Measurements from ENCODE around the gene SIM2.

DNA sequence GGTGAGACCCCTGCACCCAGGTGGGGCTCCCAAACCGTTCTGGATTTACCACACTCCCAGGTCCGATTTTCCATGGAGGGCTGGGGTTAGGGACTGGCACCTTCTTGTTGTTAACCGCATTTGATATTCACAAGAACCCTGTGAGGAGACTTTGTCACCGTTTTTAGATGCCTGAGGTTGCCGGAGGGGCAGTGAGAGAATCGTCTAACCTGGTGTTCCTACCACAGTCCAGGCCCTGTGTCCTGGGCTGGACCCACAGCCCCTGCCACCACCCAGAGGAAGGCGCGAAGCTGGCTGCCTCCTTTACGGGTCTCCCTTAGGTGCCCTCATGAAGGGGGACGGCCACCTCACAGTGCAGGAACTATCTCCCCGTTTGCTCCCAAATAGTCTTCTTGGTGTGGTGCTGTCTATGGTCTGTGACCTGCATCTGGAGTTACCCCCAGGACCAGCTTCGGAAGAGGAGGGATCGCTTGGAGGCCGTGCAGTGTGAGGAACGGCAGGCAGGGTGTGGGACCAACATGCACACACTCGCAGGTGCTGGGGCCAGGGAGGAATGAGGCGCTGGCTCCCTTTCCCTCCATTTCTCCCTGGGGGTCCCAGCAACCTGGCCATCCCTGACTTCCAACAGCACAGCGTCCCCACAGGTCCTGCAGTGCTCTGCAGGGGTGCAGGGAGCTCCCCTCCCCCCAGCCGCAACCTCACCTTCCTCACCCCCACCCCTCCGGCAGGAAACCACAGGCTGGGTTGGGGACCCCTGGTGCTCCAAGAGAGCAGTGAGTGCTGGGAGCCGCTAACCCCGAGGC, 7.0 kb downstream of the SIM2 start:
- TF ChIP-seq, protein P1, sequence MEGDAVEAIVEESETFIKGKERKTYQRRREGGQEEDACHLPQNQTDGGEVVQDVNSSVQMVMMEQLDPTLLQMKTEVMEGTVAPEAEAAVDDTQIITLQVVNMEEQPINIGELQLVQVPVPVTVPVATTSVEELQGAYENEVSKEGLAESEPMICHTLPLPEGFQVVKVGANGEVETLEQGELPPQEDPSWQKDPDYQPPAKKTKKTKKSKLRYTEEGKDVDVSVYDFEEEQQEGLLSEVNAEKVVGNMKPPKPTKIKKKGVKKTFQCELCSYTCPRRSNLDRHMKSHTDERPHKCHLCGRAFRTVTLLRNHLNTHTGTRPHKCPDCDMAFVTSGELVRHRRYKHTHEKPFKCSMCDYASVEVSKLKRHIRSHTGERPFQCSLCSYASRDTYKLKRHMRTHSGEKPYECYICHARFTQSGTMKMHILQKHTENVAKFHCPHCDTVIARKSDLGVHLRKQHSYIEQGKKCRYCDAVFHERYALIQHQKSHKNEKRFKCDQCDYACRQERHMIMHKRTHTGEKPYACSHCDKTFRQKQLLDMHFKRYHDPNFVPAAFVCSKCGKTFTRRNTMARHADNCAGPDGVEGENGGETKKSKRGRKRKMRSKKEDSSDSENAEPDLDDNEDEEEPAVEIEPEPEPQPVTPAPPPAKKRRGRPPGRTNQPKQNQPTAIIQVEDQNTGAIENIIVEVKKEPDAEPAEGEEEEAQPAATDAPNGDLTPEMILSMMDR (IDR thresholded peaks at IDR 0.05), result no peak
- TF ChIP-seq POLR2AphosphoS5 (IDR thresholded peaks at IDR 0.05; ENCODE audit: insufficient read depth in 1 of 2, low read depth in 1 of 2) (no peak), POLR2A (IDR thresholded peaks at IDR 0.05) (no peak)
